Cortex of kidney (tissue), 1 donor: Measurements from ENCODE around the gene PDE1A.

Experiments used
- DNase-seq: peaks from one replicate; lab custom pipeline; 2025; lab: John Stamatoyannopoulos, UW

The PDE1A gene

DNA sequence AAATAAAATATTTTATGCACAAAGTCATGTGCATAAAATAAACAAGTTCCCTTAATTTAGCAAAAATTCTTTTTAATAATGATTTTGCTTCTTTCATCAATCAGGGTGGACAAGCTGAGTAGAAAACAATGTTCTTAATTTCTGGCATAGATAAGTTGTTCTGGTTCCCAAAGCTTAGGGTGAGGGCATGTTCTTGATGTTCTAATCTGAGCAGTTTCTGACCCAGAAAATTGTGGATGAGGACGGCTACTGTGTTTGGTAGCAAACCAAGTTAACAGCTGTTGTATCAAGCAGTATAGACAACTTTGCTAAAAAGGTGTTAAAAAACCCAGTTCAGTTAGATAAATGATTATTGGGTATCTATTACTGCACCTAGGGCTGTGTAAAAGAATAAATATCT is 158.9 kb downstream of the PDE1A start:
- DNase-seq = no peak

- DNase-seq = no peak
Observed at GRCh38 chr2:182266909-182267308, 159.9 kb downstream of the PDE1A start.

DNA sequence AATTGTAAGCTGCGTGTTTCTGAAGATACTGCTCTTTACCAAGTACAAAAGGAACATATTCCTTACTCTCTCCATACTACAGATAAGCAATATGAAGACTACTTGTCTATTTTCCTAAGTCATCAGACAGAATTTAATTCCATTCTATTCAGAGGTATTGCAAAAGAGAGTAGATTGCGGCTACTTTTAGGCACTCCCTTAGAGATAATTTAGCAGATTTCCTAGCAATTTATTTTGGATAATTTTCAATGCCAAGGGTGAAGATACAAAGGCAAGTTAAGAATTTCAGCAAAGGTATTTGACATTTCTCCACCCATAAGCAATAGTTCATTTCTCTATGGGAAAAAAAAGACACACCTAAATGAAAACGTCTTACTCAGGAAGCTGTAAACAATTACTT is 161.1 kb downstream of the PDE1A start:
- DNase-seq = no peak

- no peak for DNase-seq
Observed at GRCh38 chr2:182261860-182262387, 164.9 kb downstream of the PDE1A start.

- no peak for DNase-seq
Observed at GRCh38 chr2:182259629-182260150, 167.1 kb downstream of the PDE1A start.

- DNase-seq = no peak
Observed at GRCh38 chr2:182252534-182252933, 174.3 kb downstream of the PDE1A start.

DNA sequence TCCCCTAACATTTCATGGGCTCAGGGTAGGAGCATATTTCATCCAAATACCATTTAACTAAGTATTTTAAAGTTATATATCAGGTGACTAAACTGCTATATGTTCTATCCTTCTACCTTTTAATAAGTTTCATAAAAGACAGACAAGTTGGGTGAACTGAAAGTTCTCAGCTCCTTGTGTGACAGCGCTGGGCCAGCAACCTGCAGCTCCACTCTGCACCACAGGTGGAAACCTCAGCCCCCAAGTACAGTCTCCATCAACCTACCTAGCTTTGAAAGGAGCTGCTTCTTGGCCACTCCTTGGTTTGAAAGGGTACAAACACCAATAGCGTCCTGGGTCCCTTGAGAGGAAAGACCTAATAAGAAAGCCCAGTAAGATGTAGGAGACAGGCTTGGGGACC is 177.9 kb downstream of the PDE1A start:
- DNase-seq = no peak

GRCh38 chr2:182248362-182248761 is 178.5 kb downstream of the PDE1A start:
- no peak for DNase-seq

- DNase-seq = no peak
Observed at GRCh38 chr2:182247831-182248230, 179.0 kb downstream of the PDE1A start.

DNA sequence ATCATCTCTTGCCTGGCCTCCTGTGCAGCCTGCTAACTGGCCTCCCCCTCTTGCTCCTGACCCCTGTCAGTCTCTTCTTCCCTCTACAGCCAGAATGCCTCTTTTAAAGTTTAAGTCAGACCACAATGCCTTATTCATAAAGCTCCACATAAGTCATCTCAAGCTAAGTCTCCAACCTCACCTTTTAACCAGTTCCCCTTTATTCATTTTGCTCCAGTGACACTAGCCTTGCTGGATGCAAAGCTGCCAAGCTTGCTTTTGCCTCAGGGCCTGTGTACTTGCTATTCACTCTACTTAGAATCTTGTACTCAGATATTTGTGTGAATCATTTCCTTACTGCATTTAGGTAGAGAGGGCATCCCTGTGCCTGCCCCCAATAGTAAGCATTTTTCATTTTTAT is 180.9 kb downstream of the PDE1A start:
- DNase-seq = no peak

GRCh38 chr2:182242609-182243008 is 184.2 kb downstream of the PDE1A start:
- no peak for DNase-seq

- DNase-seq = no peak
Observed at GRCh38 chr2:182241936-182242335, 184.9 kb downstream of the PDE1A start.

DNA sequence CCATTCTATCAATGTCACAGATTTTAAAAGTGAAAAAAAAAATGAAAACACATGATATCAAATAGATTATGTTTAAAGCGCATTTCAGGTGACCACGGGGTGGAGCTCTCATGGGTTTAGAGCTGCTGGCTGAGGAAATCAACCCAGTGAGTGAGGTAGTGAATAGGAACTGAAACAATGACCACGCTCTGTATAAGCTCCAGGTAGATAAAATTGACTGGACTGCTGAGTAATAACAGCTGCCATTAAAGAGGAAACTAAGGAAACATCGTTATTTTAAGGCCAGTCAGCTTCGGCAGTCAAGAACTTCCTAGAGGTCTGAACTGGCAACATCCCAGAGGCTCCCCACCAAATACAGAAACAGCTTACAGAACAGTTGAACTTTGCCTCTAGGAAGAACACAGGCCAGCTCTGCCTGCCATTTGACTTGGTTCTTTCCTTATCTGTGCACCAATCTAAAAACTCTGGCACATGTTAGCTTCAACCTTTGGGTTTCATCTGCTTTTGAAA is 185.9 kb downstream of the PDE1A start:
- no peak for DNase-seq

GRCh38 chr2:182230561-182230960 is 196.3 kb downstream of the PDE1A start:
- no peak for DNase-seq

DNA sequence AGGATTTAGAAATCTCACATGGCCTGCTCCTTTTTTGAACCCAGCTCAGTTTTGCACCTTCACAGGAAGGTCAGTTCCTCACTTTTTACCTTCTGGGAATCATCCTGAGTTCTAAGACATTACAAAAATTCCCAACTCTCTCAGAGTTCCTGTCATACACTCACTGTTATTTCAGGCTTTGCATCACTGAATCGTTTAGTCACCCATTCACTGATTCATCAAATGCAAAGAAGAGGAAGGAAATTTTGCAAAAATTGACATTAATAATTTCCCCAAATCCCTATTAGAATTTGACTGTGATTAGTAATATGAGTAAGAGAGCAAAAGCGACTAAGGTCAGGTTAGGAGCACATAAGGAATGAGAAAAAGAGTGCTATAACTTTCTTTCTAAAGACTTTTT is 197.5 kb downstream of the PDE1A start:
- no peak for DNase-seq

DNA sequence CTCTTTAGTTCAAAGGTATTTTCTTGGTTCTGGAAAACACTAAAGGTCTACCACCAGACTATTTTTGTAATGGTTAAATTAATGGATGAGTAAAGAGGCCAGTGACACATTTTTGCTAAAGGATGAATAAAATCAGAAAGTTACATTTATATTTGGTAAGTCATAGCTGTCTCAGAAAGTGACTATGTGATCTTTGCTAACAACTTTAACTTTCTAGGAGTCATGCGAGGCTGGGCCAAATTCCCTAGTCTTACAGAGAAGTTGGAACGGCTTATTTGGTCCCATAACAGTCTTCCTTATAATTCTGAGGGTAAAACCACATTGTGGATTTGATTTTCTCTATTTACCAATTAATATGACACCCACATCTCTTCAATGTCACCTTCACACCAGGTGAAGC is 198.1 kb downstream of the PDE1A start:
- no peak for DNase-seq

- DNase-seq = no peak
Observed at GRCh38 chr2:182228073-182228473, 198.8 kb downstream of the PDE1A start.

- no peak for DNase-seq
Observed at GRCh38 chr2:182226807-182227206, 200.0 kb downstream of the PDE1A start.

DNA sequence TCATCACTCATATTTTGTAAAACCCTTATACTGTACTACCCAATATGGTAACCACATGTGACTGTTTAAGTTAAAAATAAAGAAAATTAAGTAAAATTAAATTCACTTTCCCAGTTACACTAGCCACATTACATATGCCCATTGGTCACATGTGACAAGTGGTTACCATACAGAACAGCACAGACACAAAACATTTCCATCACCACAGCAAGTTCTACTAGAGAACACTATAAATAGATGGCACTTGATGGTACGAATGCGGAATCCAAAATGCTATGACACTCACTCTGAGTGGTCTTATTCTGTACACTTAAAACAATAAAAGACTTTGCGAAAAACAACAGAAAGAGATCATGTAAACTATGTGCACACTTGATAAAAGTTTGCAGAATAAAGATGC is 202.2 kb downstream of the PDE1A start:
- no peak for DNase-seq

DNA sequence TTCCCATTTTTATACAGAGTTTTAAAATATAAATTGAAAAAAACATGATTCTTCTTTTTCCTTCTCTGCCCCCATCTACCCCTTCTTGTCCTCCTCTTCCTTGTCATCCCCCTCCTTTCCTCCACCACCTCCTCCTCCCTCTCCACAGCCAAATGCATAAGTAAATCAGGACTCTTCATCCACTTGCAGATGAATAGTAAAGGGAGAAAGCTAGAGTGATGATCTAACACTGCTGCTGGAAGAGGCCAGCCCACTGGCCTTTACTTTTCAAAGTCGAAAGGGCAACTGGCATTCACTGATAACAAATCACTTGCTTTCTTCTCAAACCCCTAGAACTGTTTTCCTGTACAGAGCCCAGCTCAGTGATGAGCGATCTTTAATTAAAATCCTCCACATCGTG is 205.8 kb downstream of the PDE1A start:
- no peak for DNase-seq

GRCh38 chr2:182220335-182220734 is 206.5 kb downstream of the PDE1A start:
- DNase-seq = no peak

GRCh38 chr2:182210669-182211068 is 216.2 kb downstream of the PDE1A start:
- DNase-seq = no peak

GRCh38 chr2:182208421-182208820 is 218.4 kb downstream of the PDE1A start:
- no peak for DNase-seq

GRCh38 chr2:182207049-182207746 is 219.6 kb downstream of the PDE1A start:
- no peak for DNase-seq
